Astrocyte of the spinal cord (primary cell): ENCODE measurements around the gene HTT.

Source experiments
- DNase-seq: peaks from one replicate; pipeline ENCODE4 v3.0.0; 2011; ENCODE audit warnings: low read depth, low spot score
- H3K4me3 ChIP-seq: 2 replicates; pipeline ENCODE4 v1.5.1; 2011; ENCODE audit warnings: low read depth, mild to moderate bottlenecking, low read length, moderate library complexity
- in situ Hi-C: cut with HindIII; loops from 2 replicates; pipeline ENCODE4 v1.10.0; 2017; ENCODE audit warnings: low sequenced_read_pairs
- TF ChIP-seq, protein P1 (sequence below): IDR thresholded peaks from 2 replicates; pipeline ENCODE4 v1.5.1; 2012; ENCODE audit warnings: low read depth, mild to moderate bottlenecking, low read length, inconsistent platforms

The HTT gene

DNA sequence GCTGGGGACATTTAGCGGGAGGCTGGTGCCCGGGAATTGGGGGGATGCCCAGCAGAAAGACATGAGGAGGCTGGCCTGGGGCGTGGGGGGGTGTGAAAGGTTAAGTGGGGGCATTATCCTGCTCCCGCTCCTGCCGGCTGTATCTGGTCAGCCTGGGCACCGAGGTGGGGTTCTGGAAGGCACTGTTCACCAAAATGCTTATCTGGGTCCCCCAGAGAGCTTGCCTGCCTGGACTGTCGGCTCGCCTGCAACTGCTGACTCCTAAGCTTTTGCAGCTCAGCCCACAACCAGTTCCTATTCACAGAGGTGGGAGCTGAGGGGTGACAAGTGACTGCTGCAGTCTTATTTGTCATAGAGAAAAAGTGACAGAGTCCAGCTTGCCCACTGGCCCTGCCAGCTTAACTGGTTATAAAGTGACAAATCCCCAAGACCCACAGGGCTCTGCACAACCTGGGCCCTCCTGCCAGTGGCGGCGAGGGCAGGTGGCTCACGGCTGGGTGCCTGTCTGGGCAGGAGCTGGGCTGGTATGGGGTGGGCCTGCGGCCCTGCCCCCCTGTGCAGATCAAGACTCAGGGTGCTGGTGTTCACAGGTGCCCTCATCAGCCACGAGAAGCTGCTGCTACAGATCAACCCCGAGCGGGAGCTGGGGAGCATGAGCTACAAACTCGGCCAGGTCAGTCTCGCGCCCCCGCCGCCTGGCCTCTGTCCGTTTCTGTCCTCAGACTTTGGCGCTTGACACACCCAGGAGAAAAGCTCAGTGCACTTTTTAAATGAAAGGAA, 150.8 kb downstream of the HTT start:
- no peak for DNase-seq
- TF ChIP-seq, protein P1, sequence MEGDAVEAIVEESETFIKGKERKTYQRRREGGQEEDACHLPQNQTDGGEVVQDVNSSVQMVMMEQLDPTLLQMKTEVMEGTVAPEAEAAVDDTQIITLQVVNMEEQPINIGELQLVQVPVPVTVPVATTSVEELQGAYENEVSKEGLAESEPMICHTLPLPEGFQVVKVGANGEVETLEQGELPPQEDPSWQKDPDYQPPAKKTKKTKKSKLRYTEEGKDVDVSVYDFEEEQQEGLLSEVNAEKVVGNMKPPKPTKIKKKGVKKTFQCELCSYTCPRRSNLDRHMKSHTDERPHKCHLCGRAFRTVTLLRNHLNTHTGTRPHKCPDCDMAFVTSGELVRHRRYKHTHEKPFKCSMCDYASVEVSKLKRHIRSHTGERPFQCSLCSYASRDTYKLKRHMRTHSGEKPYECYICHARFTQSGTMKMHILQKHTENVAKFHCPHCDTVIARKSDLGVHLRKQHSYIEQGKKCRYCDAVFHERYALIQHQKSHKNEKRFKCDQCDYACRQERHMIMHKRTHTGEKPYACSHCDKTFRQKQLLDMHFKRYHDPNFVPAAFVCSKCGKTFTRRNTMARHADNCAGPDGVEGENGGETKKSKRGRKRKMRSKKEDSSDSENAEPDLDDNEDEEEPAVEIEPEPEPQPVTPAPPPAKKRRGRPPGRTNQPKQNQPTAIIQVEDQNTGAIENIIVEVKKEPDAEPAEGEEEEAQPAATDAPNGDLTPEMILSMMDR = no peak
- H3K4me3 ChIP-seq = no peak overlapping the region
- in situ Hi-C loops = no loop called here

- DNase-seq = no peak
- in situ Hi-C loops = no loop called here
- no peak overlapping the region for H3K4me3 ChIP-seq
- TF ChIP-seq, protein P1 = no peak
These were observed 151.5 kb downstream of the HTT start for GRCh38 chr4:3225936-3226335.

DNA sequence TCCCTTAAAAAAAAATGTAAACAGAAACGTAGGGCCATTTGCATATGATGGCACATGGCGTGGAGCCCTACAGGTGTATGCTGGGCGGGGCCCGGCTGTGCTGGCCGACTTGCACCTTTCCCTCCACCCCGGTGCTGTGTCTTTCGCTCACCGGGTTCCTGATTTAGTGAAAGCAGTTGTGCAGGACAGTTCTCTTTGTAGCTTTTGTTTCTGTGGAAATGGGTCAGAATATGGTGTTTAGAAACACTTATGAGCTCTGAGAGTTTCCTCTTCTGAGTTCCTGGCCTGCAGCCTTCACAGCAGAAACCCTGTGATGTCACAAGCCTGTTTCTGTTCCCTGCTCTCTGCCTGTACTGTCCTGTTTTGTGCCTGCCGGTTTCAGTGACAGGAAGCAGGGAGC, 152.0 kb downstream of the HTT start:
- in situ Hi-C loops = no loop called here
- no peak for DNase-seq
- TF ChIP-seq, protein P1 = no peak
- no peak overlapping the region for H3K4me3 ChIP-seq

- H3K4me3 ChIP-seq = no peak overlapping the region
- no peak for DNase-seq
- TF ChIP-seq, protein P1 = no peak
- in situ Hi-C loops = no loop called here
These were observed 152.5 kb downstream of the HTT start for GRCh38 chr4:3226944-3227343.

DNA sequence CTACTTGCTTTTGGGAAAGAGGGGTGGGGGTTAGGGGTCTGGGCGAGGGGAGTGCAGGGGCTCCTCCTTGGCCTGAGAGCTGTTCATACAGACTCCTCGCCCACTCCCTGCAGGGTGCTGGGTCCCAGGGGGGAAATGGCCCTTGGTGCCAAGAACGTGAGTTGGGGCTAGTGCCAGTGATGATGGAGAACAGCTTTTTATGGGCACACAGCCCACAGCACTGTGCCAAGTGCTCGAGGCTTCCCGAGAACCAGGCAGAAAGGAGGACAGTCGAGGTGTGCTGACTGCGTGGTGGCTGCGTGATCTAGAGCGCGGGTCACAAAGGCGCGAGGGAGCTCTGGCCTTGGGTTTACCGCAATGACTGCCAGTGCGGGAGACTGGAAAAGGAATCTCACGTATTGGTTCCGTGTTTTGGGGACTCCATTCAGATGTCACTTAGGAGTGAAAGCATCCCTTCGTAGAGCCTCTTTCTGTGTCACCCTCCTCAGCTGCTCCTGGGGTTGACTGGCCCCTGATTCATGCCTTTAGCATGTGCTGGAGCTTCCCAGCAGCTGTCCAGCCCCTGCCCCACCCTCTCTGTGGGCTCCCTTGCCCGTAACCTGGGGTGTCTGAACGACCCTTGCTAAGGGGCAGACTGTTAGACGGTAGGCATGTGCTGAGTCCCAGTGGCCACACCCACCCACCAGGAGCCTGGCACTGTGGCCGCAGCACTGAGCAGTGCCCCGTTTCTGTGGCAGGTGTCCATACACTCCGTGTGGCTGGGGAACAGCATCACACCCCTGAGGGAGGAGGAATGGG, 153.6 kb downstream of the HTT start:
- no peak for DNase-seq
- in situ Hi-C loops = no loop called here
- H3K4me3 ChIP-seq = no peak overlapping the region
- TF ChIP-seq, protein P1 = no peak

DNA sequence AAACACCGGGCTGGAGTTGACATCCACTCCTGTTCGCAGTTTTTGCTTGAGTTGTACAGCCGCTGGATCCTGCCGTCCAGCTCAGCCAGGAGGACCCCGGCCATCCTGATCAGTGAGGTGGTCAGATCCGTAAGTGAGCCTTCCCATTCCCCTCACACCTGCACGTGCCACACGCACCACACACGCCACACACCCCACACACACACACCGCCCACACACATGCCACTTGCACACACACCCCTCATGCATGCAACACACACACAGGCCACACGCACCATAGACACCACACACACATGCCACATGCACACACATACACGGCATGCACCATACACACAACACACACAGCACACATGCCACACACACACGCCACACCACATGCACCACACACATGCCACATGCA, 154.4 kb downstream of the HTT start:
- DNase-seq = no peak
- TF ChIP-seq, protein P1 = no peak
- no peak overlapping the region for H3K4me3 ChIP-seq
- in situ Hi-C loops = no loop called here
